HG02588 (cell line): ENCODE results near the gene SH3PXD2B.
A peak's percentile ranks its signal among the peaks of the same experiment; 100 is the strongest.
"Not testable (repeated sequence)": the region's sequence is repeated elsewhere in the genome, so short reads cannot be mapped to it uniquely, and the experiment has no call there.

ENCODE experiments used
- ATAC-seq: cut with Tn5 transposase; IDR thresholded peaks from one replicate; pipeline ENCODE4 v1.9.1; 2021; ENCODE audit warnings: mild to moderate bottlenecking, moderate library complexity; ENCODE audit not compliant: unreplicated experiment

Gene SH3PXD2B

DNA sequence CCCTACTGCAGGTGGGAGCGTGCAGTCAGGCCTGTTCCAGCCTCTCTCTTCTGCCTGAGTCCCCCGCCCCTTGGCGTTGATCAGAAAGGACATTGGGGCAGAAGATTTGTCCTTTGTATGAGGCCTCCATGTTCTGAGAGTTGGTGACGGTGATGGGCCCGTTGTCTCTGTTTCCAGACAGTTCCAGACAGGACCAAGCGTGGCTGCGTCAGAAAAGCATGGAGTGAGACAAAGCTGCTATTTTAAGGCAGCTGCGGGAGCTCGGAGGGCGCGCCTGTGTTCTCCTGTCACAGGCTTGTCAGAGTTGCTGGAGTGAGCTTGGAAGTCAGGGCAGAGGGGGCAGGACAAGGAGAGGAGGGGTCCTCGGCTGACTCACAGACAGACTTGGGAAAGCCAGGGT is 32.1 kb upstream of the SH3PXD2B start:
- ATAC-seq: no peak

GRCh38 chr5:172485511-172486202 is 31.3 kb upstream of the SH3PXD2B start:
- no peak for ATAC-seq

- ATAC-seq: no peak
Measured at GRCh38 chr5:172484664-172485063, 30.3 kb upstream of the SH3PXD2B start.

DNA sequence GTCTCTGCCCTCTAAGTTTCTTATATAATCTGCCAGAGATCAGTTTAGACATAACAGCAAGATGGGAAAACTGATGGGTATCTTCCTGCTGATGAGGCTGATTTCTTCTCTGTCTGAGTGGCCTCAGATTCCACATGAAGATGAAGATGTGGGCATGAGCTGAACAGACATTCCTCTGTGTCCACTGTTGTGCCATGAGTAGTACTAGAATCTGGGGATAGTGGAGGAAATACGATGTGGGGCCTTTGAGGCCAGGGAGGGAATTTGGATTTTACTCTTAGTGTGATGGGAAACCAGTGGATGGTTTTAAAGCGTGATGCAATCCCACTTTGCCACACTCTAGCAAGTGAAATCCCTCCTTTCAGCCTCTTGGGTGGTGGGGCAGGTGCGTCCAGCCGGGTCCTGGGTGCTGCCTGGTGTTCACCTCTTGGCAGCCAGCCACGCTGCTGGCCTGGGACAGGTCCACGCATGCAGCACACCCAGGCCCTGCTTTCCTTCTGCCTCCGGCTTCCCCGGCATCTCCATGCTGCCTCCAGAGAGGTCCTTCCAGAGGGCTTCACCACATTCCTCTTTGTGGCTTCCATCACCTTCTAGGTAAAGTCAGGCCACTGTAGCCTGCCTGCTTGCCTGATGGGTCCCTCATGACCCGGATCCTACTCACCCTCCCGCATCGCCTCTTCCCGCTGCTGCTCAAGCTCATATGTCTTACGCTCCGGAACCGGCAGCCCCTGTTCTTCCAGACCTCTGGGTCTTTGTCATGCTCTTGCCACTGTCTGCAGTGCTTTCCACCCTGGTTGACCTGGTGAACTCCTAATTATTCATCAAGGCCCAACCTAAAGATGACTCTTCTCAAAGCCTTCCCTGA is 28.1 kb upstream of the SH3PXD2B start:
- ATAC-seq: no peak

DNA sequence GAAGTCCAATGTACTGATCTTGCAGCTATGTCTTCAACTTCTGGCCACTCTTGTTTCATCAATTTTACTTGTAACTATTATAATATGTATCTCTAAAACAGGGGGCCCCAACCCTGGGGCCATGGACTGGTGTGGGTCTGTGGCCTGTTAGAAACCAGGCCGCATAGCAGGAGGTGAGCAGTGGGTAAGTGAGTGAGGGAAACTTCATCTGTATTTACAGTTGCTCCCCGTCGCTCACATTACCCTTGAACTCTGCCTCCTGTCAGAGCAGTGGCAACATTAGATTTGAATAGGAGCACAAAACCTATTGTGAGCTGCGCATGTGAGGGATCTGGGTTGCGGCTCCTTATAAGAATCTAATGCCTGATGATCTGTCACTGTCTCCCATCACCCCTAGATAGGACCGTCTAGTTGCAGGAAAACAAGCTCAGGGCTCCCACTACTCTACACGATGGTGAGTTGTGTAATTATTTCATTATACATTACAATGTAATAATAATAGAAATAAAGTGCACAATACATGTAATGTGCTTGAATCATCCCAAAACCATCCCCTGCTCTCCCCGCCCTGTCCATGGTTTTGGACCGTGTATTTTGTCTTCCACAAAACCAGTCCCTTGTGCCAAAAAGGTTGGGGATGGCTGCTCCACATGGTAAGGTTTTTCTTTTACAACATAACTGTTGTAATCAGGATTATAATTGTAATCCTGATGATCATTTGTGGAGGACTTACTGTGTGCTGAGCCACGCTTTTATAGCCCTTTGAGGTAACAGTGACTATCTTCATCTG is 26.9 kb upstream of the SH3PXD2B start:
- no peak for ATAC-seq

DNA sequence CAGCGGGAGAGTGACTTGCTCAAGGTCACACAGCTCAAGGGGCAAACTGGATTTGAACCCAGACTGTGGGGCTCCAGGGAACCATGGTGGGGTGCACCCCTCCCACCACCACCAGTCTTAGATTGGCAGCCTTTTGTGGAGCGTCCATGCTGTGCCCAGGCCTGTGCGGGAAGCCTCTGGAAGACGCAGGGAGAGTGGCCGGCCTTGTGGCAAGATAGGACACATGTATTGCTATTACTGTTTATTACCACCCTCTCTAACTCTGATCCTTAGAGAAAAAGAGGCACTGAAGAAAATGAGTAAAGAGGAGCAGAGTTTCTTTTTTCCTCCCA is 25.4 kb upstream of the SH3PXD2B start:
- ATAC-seq: no peak

DNA sequence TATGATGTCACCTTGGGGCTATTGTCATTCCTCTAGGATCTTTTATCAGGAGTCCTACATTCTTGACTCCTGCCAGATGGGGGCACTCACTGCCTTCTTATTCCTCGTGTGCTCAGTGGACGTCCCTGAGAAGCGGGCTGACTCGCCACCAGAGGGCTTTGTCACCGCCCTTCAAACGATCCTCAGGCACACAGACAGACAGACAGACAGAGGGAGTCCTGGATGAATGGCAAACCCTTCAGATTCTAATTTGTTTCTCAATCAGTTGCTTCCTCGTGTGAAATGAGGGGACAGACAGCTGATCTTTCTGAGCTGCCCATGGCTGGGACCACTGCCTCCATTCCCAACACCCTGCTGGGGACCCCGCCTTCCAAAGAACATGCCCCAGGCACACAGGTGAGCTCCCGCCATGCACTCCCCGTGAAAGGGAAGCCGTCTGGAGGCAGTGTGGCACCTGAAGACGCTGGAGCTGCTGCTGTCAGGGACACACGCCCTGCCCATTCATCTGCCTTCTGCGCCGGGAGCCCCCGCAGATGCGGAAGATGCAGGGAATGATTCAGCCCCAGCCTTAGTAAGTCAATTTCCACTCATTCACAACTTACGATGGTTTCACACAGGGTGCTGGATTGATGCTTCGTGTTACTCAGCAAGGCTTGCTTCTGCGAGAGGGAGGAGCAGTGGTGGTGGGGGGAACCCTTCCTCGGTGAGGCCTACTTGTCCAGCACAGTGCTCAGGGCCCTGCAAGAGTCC is 24.9 kb upstream of the SH3PXD2B start:
- ATAC-seq: peak; percentile 59

GRCh38 chr5:172478695-172479033 is 24.3 kb upstream of the SH3PXD2B start:
- ATAC-seq: not testable (repeated sequence)

- no peak for ATAC-seq
Measured at GRCh38 chr5:172478256-172478655, 23.9 kb upstream of the SH3PXD2B start.

GRCh38 chr5:172477466-172477865 is 23.1 kb upstream of the SH3PXD2B start:
- no peak for ATAC-seq

GRCh38 chr5:172474293-172474692 is 20.0 kb upstream of the SH3PXD2B start:
- ATAC-seq: no peak

DNA sequence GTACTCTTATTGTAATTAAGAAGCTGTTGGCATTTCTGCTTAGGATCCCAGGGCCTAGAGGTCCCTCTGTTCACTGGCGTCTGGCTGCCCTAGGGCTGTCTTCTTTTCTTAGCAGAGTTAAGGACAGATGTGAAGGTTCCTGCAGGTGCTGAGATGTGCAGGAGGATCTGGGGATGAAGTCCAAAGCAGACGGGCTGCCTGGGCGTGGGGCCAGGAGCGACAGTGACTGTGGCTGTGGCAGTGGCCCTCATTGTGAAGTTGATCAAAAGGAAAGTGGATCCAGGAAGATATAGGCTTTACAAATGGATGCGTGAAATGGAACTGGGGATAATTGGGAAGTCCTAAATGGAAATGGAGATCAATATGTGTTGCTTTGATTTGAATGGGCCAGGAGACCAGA is 19.1 kb upstream of the SH3PXD2B start:
- no peak for ATAC-seq

DNA sequence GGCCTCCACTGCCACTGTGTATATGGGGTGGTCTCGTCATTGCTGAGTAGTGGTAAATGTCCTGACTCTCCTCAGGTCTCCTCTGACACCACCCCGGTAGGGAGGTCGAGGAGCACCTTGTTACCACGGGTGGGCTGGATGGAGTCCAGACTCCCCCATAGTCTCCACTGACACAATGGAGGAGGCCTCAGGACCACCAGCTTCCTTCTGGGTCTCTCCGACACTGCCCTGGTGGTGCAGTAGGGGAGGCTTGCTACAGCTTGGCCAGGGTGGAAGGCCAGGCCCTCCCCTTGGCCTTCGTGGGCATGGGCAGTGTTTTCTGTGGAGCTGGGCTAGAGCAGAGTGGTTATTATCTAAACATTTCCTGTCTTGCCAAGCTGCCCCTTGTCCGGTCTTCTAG is 15.4 kb upstream of the SH3PXD2B start:
- ATAC-seq: no peak

- no peak for ATAC-seq
Measured at GRCh38 chr5:172466062-172466461, 11.7 kb upstream of the SH3PXD2B start.

DNA sequence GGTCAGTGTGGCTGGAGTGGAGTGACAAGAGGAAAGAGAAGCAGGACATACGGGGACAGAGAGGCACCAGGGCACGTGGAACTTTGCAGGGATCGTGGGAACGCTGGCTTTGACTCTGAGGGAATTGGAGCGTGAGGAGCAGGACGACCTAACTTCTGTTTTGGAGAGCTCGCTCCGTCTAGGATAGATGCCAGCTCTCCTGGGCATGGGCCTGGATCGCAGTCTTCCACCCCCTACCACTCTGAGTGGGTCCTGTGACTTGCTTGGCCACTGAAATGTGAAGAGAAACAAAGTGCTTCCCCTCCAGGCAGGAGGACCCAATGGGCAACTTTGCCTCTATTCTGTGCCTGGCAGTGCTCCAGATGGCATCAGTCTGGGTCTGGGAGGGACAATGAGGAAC is 8.7 kb upstream of the SH3PXD2B start:
- no peak for ATAC-seq

DNA sequence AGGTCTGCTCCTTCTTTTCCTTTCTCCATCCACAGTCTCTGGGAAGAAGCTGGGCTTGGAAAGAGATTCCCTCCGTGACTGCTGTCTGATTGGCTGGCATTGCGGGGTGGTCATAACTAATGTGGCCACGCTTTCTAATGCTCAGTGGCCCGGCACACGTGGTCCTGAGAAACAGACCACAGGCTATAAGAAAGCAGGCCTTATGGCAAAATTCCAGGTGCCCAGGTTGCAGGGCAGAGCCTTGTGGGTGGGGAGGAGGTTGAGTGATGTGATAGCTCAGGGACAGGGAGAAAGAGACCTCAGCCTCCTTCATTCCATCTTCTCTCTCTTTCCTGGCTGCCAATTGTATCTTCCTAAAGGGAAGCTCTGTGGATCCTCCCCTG is 5.4 kb upstream of the SH3PXD2B start:
- ATAC-seq: no peak

DNA sequence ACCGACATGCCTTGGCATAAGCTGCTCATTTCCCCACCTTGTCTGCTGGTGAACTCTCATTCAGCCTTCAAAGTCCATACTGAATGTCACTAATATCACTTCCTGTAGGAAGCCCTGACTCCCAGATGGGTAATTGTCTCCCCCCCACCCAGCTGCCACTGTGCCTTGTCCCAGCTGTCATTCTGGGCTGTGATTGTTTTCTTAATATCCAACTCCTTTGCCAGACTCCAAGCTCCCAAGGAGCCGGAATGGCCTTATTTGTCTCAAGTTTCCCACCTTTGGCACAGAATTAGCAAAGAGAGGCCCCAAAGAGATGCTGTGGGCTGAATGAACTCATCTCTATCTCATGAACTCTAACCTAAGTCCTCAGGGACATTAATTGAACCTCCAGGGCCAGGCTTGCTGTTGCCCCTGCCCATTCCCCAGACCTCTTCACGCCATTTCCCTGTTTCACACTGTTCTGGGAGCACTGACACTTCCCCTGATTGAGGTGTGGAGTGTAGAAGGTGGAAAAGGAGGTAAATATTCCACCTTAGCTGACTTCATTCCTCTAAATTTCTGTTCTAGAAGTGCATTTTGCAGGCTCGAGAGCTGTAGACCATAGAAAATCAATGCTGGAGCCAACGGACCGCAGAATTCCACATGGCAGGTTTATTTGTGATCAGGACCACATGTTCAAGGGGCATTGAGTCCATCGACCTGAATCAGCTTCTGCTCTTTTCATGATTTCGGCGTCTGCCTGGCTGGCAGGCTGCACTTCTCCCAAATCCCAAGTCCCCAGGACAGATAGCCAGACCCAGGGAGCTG is 4.9 kb upstream of the SH3PXD2B start:
- no peak for ATAC-seq

DNA sequence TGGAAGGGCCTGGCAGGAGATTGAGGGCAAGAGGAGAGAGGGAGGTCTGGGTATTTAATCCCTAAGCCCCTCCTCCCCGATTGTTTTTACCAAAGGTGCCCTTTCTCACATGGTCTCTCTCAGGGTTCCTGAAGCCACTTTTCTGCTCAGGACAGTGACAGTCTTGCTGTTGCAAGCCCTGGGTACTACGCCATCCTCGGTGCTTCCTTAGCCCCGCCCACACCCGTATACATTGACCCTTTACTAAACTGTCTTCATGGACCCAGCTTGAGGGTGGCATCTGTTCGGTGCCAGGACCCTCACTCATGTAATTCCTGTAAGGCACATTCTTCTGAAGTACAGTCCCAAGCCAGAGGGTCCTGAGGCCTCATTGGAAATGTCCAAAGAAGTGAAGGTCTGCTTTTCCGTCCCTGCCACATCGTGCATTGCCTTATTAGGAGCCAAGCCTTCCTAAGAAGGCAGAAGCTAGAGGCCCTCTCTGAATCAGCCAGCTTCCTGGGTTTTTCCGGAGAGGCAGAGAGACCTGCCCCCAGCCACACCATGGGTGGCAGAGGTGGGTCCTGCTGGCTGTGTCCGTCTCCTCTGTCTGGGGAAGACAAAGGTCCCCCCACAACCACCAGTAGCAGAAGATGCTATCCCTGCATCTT is 1.9 kb upstream of the SH3PXD2B start:
- ATAC-seq: no peak

DNA sequence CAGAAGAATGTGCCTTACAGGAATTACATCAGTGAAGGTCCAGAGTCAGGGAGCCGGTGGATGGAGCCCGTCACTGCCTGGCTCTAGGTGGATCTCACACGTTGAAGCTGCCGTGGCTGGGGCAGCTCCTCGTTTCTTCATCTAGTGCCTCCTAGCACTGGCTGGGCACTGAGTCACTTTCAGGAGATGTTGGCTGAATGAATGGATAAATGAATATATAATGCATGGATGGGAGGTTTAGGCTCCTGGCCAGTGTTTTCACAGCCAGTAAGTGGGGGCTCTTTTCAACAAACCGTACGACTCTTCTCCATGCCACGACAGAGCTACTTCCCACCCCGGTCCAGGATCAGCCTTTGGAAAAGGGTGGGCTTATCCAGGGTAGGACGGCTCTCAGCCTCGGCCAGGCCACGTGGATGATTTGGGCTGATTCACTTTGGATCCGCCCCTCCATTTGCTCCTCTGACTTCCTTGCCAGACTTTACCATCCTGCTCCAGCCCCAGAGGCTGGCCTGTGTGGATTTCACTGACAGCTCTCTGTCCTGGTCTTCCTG is 1.3 kb upstream of the SH3PXD2B start:
- ATAC-seq: no peak

DNA sequence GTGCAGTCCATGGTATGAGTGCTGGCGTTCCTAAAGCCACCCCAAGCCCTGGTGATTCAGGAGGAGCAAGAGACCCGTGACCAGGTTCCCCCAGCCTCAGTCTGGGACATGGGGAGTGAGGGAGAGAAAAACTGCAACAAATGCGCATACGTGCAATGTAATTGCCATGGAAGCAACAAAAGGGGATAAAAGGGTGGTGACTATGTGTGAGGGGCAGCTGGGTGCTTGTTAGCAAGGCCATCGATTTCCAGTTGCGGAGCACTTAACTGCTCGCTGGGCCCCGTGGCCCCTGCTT is 709 bp upstream of the SH3PXD2B start:
- no peak for ATAC-seq
